Dermis microvascular lymphatic vessel endothelial cell (primary cell): Measurements from ENCODE around the gene TMA7. TPM values are rescaled to one million over a fixed set of nuclear protein-coding genes. Genes with fewer than 3 reads are reported as not detected.

Experiments
- DNase-seq, 2 donors: peaks; one replicate each; pipeline versions ENCODE4 v3.0.0 to v3.0.0-alpha.2; 2010; ENCODE audit warnings: low read depth in 2 of 2
- total RNA-seq: library from RNA; depleted of rRNA; stranded (reverse); fragments of >200 nt; gene quantifications from 2 replicates; pipeline ENCODE4 v1.2.1, GENCODE V29; 2014

The TMA7 gene
- total RNA-seq, 1 donor from 2014 or later, result 193 TPM

DNA sequence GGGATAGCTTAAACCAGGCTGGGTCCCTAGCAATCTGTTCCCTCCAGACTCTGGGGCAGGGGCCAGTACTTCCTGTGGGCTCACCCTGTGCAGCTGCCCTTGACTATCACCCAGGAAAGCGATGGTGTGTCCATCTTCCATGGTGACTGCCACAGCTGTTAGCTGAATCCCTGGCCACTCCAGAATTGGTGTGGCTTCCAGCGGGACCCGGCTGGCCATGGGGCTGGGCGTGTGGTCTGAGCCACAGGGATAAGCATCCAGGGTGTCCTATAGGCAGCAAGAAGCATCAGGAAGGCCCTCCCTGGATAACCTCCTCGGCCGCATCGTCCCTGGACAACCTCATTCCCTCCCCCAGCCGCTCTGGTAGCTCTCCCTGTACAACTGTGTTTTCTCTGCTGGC is 17.4 kb upstream of the TMA7 start:
- no peak for DNase-seq

DNA sequence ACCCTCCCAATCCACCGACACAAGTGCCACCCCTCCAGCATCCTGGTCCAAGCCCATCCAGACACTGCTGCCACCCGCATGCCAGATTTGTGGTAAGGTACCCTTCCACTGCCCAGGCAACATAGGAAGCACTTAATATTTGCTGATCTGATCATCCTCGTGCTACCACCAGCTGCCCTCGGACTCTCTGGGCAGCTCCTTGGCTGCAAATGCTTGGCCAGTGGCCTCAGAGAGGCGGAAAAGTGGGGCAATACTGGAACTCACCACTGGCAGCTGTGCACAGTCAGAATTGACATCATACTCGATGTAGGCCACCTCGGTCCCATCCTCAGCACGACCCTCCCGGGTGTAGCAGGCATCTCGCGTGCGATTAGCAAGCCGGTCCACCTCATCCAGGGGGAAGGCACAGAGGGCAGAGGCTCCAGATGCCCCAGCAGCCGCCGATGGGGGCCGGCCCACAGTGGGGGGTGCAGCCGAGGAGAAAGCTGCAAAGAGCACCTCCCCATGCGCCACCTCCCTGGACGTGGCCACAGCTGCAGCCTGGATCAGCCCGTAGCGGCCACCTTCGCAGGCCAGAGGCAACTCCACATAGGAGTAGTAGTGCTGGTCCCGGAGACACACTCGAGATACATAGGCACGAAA is 16.7 kb upstream of the TMA7 start:
- DNase-seq, result no peak

GRCh38 chr3:48423883-48424695 is 16.0 kb upstream of the TMA7 start:
- no peak for DNase-seq

DNA sequence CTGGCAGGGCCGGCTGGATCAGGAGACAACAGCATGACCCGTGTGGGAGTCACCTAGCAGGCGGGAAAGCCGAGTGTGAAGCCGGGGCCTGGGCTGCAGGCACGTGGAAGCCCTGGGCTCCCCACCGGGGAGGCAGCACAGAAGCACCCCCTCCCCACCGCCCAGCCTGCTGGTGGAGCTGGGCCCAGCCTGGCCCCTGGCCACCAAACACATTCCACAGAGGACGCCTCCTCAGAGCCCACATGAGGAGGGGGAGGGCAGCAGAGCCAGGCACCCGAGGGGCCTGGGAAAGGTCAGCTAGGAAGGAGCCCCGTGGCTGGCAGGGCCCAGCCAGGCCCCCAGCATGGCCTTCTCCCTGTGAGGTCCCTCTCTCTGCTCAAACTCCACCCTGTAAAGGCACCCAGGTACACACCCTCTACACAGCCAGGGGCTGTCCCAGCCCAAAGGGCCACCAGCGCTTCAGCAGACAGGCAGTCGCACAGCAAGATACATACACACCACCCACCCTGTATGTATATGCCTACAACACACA is 14.7 kb upstream of the TMA7 start:
- DNase-seq, result no peak

DNA sequence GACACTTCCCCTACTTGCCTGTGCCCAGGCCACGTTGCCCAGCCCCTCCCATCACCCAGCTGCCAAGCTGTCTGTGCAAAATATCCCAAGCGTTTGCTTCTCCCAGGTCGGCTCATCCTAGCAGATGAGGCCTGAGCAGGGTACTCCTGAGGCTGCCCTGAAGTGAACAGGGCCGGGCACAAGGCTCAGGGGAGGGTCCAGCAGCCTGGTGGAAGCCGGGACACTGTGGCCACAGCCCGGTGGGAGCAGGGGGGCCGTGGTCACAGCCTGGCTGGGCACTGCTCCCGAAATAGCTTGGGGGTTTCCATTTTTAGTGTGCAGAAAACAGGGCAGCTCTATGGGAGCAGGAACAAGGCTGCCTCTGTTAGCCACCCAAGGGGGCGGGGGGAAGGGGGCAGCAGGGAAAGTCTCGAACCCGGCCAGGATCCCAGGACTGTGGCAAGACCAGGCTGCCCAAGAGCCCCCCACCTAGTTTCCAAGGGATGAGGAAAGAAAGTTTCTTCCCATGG is 13.6 kb upstream of the TMA7 start:
- DNase-seq, result no peak

DNA sequence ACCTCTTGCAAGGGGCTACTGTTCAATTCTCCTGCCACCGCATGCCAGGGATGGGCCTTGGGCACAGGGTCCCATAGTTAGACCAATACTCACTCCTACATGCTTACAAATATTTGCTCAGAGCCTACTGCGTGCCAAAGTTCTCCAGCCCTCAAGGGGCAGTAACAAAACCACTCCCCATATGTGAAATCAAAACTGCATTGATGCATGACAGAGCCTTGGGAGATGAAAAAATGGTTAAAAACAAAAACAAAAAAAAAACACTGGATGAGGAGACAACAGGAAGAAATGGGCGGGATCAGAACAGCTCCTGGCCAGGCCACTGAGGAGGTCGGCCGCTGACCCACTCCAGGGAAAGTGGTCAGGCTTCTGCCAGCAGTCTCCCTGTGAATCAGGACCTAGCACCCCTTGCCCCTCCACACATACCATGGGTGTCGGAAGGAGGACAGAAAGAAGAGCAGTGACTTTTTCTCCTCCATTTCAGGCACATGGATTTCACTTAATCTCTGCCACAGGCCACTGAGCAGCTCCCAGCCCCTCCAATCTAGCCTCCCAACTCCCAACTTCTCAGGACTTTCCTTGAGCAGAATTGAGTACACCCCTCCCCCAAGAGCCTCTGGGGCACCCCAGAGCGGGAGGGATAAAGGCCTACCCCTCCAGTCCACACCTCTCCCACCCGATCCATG is 13.0 kb upstream of the TMA7 start:
- DNase-seq, result no peak

DNA sequence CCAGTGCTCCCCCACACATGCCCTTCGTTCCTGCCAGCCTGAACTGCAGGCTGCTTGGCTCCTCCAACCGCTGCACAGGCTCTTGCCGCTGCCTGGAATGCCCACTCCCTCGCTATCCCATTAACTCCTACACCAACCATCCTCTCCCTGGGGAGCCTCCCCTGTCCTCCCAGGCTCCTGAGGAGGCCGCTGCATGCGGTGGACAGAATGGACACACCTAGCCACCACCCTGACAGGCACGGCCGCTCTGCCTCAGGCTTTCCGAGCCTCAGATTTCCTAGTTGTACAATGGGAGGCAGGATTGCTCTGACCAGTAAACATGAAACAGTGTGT is 12.5 kb upstream of the TMA7 start:
- DNase-seq, result no peak

GRCh38 chr3:48428088-48428571 is 11.9 kb upstream of the TMA7 start:
- no peak for DNase-seq

DNA sequence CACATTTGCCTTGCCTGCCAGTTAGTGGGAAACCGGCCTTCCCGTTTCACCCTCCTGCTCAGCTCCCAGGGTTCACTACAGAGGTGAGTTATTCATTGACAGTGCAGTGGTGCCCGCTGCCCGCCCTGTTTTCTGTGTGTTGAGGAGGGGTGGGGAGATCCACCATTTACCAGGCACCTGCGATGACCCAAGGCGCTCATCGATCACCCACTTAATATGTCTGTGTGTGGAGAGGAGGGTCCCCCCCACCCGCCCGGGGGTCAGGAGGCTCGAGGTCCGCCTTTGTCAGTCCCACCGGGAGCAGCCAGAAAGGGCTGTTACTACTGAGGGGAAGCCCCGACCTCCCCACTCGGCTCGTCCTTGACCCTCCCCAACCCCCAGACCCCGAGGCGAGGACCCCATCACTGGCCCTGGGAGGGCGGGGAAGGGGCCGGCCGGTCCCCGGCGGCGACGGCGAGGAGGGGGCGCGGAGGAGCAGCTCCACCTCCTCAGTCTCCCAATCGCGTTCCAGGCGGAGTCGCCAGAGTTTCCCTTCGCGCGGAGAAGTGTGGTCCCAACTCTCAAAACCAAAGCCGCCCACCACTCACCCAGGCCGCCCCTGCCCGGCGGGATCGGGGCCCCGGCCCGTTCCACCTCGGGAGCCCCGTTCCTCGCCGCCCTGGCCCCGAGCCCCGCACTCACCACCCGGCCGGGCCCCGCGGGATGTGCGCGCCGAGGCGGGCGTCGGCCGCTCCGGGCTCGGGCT is 11.3 kb upstream of the TMA7 start:
- peak in 1 of 2 donors; percentile 35 for DNase-seq

GRCh38 chr3:48429317-48429959 is 10.6 kb upstream of the TMA7 start:
- DNase-seq, result peak in 1 of 2 donors; percentile 38

DNA sequence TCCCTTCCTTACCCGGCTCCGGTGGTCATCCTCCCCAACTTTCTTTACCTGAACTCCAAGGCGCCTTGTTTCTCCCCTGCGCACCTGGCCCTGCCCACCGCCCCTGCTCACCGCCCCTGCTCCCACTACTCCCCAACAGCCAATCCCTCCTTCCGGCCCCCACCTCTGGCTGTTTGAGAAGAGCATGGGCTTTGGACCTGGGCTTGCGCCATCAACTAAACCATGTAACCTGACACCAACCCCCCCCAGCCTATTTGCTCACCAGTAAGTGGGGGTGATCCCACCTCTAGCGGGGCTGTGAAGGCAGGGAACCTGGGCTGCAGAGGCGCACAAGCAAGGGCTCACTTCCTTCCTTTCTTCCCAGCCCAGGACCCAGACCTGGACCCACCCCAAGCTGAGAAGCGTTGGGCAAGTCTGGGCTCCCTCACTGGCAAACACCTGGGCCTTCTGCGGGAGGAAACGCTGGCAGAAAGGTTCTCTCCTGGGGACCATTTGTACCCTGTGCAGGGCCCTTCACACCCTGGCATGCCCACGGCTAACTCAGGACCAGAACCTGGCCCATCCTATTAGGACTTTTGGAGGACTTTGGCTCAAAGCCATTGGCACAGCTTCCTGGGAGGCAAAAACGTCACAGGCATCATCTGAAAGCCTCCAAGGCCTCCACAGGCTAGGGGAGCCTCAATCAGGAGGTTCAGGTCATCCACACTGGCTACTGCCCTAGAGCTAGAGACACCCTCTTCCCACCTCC is 9.9 kb upstream of the TMA7 start, which contains the start of gene PLXNB1:
TSS of gene PLXNB1 (minus strand) at position 127 of the 748 bp plus-strand sequence. CDS start 5,475 bp downstream, outside the sequence.
- peak in 1 of 2 donors; percentile 50 for DNase-seq

DNA sequence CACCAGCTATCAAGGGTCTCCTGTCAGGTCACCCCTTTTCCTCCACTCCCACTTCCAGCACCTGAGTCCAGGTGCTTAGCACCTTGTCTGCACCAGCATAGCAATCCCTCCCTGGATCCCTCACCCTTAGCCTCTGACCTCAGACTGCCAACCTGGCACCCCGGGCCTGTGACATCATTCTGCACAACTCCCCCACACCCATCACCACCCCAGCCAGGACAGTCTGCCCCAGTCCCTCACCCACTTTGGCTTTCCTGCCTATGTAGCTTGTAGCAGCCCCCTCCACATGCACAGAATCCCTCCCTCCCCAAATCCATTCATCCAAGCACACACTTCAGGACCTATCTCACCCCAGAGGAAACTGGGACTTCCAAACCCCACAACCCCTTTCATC is 9.4 kb upstream of the TMA7 start:
- no peak for DNase-seq

- DNase-seq, result no peak
These were observed 8.6 kb upstream of the TMA7 start for GRCh38 chr3:48431224-48432029.

DNA sequence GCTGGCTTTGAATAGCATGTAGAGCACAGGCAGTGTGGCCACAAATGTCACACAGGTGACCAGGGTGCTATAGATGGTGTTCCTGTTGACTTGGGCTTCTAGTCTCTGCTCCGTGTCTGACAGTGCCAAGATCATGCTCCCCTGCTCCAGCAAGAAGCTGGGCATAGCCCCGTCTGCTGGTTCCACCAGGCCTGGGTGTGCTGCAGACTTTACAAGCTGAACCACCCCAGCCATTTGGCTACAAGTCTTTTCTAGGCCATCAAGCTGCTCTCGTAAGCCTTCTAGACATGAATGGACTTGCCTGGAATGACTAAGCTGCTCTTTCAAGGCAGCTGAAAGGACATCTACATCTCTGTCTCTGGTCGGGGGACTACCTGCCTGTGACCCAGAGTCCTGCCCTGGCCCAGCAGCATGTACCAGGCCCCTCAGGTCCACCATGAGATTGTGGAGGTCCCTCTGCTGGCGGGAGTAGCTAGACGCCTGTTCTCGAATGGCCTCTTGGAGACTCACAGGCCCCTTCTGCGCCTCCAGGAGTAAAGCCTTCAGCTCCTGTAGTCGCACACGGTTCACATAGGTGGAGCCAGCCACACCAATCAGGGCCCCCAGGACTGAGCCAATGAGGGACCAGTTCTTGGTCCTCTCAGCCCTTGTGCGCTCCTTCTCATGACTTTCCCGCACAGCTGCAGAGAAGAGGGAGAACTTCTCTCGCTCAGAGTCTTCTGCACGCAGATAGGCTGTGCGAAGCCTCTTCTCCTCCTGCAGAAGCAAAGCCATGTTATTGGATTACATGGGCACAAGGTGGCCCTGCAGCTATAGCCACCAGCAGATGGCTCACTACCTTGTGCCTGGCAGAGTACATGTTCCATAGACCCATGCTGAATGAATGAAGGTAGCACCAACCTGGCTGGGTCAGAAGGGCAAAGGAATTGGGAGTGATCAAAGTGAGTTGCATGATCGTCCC is 7.4 kb upstream of the TMA7 start:
- peak in 1 of 2 donors; percentile 26 for DNase-seq

DNA sequence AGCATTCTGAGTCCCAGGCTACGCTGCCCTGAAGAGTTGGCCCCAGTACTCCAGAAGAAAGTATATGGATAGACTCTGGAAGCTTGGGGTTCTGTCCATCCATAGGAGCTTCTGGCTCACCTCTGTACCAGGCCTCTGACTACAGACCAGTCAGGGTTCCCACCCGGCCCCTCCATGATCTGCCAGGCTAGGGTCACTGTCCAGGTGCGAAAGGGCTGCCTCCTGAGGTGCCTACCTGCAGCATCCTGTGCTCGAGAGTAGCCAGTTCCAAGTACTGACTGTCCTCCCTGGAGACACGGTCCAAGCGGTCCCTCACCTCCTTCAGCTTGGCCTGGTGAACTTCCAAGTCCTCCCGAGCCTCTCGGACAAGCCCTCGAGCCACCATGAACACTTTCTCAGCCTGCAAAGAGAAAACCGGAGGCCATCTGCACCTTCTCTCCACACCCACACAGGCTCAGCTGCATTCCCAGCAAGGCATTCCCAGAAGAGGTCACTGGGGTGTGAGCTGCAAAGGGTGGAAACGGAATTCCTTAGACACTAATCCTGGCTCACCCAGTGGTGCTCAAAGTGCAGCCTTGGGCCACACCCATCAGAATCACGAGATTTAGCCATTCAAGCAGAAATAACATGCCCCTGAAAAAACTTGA is 6.5 kb upstream of the TMA7 start:
- DNase-seq, result no peak

DNA sequence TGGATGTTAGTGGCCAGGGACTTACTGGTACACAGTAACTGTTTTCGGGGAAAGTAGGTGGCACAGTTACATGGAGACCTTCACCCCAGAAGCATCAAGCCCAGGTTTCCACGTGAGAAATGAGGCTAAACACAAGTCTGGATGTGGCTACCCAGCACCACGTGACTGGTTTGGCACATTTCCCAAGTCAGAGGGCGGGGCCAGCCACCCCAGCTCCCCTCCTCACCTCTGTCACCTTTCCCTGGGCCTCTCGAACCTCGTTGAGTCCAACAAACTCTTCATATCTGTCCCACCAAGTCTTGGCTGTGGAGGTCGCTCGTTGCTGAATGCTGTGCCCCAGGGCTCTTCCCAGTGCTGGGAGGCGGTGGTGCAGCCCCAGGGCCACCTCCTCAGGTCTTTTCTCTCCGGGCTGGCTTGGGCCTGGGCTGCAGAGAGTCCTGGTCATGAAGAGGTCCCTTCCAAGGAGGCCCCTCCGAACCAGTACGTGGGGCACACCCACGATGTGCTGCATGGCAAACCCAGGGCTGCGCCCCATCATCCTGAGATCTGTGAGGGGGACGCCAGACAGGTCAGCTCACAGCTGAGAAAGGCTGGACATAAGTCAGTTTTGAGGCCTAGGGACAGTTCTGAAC is 5.3 kb upstream of the TMA7 start:
- no peak for DNase-seq

DNA sequence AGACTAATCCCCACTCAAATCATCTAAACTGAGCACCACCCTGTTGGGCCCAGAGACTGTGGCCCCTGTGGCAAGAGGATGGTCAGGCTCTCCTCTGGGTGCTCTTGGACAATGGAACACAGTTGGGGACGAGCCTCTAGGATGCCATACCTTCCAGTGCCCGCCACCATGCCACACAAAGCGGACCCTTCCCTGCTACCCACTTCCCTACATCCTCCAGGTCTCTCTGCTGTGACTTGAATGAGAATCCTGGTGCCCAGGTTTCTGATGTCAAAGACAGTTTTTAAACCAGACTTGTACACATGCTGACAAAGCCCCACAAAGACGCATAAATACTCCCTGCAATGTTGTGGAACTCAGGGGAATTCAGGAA is 4.8 kb upstream of the TMA7 start:
- DNase-seq, result no peak
